Cardiac septum (tissue), 1 donor: ENCODE results near the gene MAP4. TPM values are rescaled to one million over a fixed set of nuclear protein-coding genes. Genes with fewer than 3 reads are reported as not detected.

Experiments
- DNase-seq: peaks from one replicate; pipeline ENCODE4 v3.0.0-alpha.2; 2020; ENCODE audit warnings: low spot score
- intact Hi-C: fragments of 100-400 bp; cut with DNase I; formaldehyde crosslinking; loops from one replicate; pipeline ENCODE4 v1.14.0; 2022
- total RNA-seq: library from RNA; stranded (reverse); fragmentation: NEBNext Ultra II Directional; extraction: Animal tissue kit (Norgen Biotek cat#: 25700); gene quantifications from one replicate; pipeline ENCODE4 v1.2.1, GENCODE V29; 2021
- donor health status: DM: no; HTN: no; CAD: no.

MAP4 gene
- total RNA-seq, 1 donor from 2014 or later = 1,491 TPM

GRCh38 chr3:47877719-47878118, 138.5 kb downstream of the MAP4 start:
- intact Hi-C loops = no loop called here
- no peak for DNase-seq

DNA sequence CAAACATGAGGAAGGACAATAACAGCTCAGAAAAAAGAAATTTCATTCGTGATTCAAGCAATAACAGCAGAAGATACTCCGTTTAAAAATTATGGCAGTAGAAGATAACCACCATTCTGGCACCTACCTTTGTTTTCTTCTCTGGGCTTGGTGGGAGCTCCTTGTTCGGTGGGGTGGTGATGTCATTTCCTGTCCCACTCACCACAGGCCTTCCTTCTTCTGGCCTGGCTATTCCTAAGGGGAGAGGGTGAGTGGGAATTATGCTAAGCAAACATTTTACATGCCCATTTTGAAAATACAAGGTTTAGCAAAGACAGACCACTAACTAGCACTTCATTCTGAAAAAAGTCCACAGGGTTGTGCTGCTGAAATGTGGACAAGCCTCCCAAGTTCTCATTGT, 138.9 kb downstream of the MAP4 start:
- no peak for DNase-seq
- intact Hi-C loops = no loop called here

GRCh38 chr3:47874913-47875312, 141.3 kb downstream of the MAP4 start:
- DNase-seq = no peak
- intact Hi-C loops = no loop called here

DNA sequence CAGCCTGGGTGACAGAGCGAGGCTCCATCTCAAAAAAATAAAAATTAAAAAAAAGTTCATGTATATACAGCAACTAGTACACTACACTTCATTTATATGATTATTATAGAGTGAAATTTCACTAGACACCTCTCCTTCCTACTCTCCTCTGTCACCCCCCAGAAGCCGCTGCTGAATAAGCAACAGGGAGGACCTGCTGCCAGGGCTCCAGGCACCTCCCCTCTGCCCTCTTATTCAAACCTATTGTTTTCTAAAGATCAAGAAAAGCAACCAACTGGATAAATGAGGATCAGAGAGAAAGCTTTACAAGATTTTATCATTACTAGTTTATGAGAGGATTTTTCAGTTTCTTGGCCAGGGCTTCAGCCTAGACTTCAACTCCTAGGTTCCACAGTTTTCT, 141.8 kb downstream of the MAP4 start:
- intact Hi-C loops = no loop called here
- no peak for DNase-seq

DNA sequence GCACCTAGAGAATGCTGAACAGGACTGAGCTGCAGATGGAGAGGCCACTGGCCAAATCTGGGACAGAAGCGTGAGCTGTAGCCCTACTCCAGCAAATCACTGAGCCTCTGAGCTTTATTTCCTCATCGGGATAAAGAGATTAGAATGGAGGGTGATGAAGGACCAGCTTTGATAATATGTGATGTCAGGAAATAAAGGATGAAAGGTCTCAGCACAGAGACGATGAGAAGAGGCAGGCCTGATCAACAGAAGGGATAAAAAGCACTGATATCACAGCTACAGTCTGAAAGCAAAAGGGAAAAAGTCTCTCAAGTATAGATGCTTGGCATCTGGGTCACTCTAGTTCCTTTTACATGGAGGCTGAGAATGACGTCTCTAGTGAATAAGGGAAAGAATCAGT, 143.3 kb downstream of the MAP4 start:
- DNase-seq = no peak
- intact Hi-C loops = no loop called here

- no peak for DNase-seq
- intact Hi-C loops = no loop called here
These were observed 144.8 kb downstream of the MAP4 start for GRCh38 chr3:47871389-47871788.

GRCh38 chr3:47870702-47871260, 145.4 kb downstream of the MAP4 start:
- no peak for DNase-seq

GRCh38 chr3:47870156-47870555, 146.1 kb downstream of the MAP4 start:
- no peak for DNase-seq
- intact Hi-C loops = no loop called here

More at GRCh38 chr3:47870702-47871260, 145.4 kb downstream of the MAP4 start:
- intact Hi-C loops = no loop called here

GRCh38 chr3:47868306-47868705, 147.9 kb downstream of the MAP4 start:
- intact Hi-C loops = no loop called here
- DNase-seq = no peak

DNA sequence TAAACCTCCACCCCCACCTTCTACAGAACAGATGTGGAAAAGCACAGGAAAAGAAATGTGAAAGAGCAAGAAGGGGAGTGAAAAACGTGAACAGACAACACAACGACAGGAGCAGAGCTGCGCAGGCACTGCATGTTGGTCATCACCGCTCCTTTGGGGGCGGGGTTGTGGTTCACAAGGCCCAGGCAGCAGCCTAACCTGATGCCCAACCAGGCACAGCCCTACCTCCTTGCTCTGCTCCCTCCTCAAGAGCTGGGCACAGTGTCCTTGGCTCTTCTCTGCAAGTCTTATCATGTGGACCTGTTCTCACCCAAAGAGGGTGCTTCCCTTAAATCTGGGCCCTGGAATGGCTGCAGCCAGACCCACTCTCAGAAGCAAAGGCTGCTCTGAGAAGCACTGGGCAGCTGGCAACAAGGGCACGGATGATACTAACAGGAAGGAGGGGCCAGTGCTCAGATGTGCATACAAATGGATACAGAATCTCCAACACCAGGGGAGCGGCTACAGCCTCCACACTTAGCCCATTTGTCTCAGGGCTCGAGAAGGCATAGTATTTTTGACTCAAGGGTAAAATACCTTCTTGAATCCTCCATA, 148.7 kb downstream of the MAP4 start:
- no peak for DNase-seq
- intact Hi-C loops = no loop called here

DNA sequence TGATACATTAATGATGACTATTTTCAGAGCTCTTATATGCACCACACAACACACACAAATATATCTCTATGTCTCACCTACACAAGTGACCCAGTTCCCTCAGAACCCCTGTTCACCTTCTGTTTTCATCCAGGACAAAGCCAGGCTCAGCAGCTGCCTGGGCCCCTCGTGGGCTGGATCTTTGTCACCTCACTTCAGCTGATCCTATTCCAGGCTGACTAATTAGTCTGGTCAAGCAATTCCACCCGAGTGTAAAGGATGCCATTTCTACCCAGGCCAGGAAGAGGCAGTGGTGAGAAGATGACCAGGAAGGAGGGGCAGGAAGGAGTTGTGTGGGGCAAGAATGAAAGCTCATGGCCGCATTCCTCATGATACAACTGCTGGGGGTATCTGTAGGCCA, 151.0 kb downstream of the MAP4 start:
- no peak for DNase-seq
- intact Hi-C loops = no loop called here

DNA sequence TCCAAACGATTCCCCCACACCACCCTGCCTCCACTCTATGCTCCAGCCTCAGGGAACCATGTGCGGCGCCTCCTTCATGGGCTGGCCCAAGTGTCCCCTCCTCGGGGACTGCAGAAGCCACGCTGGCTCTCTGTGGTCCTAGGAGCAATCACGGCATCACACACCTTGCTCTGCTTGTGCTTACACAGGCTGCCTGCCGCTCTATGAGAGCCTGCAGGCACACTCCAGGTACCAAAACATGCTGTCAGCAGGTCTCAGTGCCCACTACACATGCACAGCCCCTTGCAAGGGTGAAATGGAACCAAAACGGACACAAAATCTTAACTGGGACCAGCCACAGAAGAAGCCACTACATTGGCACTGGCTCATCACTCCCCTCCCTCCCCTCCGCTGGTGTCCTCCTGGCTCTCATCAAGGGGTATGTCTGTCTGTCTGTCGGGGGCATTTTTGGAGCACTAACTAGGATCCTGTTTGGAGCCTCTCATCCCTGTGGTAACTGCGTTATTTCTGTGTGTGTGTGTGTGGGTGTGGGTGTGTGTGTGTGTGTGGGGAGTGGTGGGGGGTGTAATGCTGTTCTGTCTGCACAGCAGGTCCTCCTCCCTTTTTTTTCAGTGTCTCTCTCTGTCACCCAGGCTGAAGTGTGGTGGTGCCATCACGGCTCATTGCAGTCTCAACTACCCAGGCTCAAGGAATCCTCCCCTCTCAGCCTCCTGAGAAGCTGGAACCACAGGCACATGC, 152.7 kb downstream of the MAP4 start:
- no peak for DNase-seq

GRCh38 chr3:47859956-47860605, 156.1 kb downstream of the MAP4 start:
- intact Hi-C loops = no loop called here
- peak; percentile 38 for DNase-seq

More for the DNA sequence above, 152.7 kb downstream of the MAP4 start:
- intact Hi-C loops = no loop called here

DNA sequence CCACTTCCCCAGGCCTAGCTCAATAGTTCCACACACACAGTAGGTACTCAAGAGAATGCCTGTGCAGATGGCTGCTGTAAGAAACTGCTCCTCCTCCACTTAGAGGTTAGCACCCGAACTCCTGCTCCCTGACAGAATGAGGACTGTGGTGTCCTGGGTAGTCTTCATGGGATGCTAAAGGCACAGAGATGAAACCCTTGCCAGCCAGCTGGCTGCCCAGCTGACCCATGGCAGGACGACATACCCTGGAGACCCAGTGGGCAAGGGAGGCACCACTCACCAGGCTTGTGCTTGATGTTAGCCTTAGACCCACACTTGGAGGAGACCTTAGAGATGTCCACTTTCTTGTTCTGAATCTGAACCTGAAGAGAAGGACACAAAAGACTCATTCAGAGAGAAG, 159.1 kb downstream of the MAP4 start:
- DNase-seq = no peak
- intact Hi-C loops = no loop called here

DNA sequence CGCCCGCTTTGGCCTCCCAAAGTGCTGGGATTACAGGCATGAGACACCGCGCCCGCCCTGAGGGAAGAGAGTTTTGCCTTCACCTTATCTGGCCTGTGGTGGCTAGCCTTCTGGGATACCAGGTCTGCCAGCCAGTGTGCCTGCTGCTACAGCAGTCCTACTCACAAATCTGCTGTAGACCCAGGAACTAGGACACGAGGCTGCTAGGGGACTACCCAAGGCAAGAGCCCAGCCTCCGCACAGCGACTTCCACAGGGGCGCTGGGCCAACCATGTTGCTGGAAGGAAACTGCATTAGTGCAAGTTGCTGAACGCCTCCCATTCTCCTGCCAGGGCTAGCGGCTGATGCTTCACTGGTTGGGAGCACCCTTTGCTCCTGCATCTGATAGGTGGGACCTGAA, 159.5 kb downstream of the MAP4 start:
- intact Hi-C loops = no loop called here
- DNase-seq = no peak

- intact Hi-C loops = no loop called here
- DNase-seq = no peak
These were observed 160.5 kb downstream of the MAP4 start for GRCh38 chr3:47855461-47856383.

DNA sequence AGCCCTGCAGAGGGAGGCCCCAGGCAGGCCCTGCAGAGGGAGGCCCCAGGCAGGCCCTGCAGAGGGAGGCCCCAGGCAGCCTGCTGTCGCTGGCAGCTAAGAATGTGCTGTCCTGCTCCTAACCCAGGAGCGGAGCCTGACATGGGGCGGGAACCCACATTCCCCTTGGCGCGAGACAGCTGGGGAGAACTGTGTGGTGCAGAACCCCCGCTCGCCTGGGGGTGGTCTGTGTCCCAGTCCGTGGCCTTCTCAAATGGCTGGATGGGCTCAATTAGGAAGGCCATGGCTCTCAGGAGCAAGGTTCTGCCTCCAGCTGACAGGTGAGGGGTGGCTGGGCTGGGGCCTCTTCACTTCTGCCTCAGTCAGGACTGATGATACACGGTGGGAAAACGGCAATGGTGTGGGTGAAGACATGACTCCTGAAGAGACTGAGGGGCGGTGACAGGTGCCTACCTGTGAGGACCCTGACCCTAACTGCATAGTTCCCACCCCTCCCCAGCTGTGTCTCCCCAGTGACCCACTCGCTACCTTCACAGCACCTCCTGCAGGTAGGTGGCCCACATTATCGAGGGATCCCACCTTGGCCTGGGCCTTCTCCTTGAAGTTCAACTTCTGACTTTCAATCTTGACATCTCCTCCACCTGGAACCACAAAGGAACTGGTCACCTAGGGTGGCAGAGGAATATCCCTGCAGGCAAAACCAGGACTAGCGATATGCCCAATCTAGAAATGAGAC, 161.3 kb downstream of the MAP4 start:
- intact Hi-C loops = no loop called here
- no peak for DNase-seq

DNA sequence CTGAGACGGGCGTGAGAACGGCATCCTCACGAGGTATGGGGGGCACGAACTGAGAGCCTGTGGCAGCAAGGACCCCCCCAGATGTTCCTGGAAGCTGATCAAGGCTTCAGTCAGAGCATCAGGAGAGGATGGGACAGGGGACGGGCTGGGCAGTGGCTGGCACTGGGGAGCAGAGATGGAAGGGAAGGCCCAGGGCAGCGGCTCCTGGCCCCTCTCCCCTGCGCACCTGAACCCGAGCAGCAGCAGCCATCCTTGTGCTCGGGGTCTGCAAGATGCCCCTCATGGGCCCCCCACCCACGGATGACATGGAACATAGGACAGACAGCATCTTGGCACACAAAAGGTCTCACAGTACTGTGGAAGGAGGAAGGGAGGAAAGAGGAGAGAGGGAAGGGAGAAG, 161.9 kb downstream of the MAP4 start:
- no peak for DNase-seq
- intact Hi-C loops = no loop called here
